HG03108 (cell line): Measurements from ENCODE around the gene ANO2.
"Not testable (repeated sequence)": the region's sequence is repeated elsewhere in the genome, so short reads cannot be mapped to it uniquely, and the experiment has no call there.

ENCODE experiments used
- ATAC-seq: cut with Tn5 transposase; IDR thresholded peaks from one replicate; pipeline ENCODE4 v1.9.1; 2021; ENCODE audit warnings: moderate library complexity; ENCODE audit not compliant: unreplicated experiment

The ANO2 gene

DNA sequence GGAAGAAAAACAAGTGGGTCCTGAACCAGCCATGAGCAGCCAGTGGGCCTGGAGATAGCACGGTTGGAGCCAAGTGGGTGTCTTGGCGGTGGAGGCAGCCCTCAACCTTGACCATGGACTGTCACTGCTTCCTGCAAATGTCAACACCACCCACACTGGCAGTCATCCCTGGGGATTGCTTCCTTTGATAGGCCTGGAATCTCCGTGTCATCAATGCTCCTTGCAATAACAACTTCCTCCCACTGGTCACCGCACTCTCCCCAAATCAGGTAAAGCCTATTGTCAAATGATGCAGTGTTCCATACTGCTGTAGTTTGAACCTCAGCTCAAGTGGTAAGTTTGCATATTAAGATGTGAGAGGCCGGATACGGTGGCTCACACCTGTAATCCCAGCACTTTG lies 384.0 kb downstream of the ANO2 start:
- no peak for ATAC-seq

DNA sequence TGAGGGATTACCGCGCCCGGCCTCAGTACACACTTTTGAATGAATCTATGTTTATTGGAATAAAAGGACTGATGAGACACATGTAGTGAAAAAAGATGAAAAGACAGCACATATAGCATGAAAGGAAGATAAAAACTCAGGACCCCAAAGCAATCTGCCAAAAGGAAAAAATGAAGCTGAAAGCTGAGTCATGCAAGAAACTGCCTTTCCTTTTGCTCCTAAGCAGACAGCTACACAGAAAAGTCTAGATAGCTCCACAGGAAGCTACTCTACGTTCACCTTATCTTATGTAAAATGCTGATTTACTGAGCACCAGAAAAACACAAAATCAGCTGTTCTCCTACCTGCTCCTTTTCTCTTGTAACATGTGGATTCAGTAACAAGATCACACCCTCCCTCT lies 384.8 kb downstream of the ANO2 start:
- no peak for ATAC-seq

DNA sequence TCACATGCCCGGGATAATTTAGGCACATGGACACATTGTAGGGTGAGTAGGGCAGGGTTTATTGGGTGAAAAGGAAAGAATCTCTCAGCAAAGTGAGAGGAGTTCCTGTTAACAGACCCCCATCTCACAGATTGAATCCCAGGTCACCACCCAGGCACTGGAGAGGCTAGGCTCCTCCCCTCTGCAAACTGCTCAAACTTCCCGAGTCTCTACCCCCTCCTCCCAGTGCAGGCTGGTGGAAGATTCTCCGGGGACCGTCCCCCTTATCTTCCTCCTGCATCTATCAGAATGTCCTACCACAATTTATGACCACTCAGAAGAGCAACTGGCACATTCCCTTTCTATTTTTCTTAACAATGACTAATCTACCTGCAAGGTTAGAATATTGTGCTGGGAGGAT lies 387.2 kb downstream of the ANO2 start:
- no peak for ATAC-seq

DNA sequence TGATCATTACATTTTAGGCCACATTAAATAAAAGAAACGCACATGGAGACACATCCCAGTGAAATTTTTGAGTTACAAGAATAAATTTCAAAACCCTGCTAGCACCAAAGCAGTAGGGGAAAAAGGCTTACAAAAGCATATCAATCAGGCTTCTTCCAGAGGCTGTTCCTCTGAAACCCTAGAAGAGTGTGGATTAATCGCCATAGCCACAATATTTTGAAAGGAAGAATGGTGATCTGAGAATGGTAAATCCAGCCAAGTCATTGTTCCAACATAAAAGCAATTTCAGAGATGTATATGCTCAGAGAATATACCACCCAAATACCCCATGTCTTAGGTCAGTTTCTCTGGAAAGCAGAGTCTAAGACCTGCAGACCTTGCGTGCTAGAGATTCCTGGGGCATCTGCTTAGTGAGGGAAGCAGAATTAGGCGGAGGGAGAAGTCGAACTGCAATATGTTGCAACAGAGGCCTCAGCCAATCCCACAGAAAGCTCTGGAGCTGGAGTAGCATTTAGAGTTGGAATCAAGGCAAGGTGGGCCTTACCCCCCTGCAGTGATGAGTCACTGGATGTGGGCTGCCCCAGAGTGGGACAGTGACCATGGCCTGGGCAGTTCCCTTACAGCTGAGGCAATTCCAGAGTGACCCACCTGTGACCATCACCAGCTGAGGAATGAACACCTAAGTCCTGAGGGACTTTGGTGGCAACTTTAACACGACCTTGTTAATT lies 387.9 kb downstream of the ANO2 start:
- no peak for ATAC-seq

DNA sequence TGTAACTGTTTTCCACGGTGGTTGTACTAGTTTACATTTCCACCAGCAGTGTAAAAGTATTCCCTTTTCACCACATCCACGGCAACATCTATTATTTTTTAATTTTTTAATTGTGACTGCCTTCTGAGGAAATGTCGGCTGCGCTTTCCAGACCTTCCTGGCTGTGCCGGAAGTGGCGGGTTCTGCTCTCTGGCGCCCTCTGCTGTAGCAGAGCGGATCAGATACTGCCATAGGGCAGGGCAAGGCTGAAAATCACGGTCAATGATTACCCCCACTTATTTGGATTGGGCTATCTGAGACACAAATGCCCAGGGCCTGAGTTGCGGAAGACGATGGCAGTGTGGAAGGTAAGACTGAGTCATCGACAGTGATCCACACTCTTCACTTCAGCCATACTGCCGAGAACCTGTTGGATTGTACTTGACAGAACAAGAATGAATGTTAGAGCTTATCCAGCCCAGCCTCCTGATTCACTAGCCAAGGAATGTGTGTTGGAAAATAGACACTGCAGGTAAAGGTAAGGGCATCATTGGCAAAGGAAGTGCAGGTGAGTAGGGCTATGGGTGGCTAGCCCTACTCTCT lies 388.9 kb downstream of the ANO2 start:
- ATAC-seq = no peak

DNA sequence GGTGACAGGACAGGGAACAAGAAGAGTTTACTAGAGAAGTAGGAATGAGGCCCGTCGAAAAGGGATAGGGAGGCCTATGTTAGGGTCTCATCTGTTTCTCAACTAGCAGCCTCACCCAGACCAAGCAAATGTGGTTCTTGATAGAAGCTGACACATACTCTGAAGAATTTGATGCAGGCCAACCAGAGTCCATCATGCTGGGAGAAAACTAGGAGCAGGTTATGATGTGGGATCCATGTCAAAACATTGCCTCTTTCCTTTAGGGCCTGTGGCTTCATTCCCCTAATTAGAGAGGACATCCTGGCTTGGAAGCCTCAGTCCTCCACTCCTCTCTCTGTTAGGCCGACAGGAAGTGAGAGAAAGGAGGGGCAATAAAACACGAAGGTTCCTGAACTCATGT lies 390.3 kb downstream of the ANO2 start:
- no peak for ATAC-seq

DNA sequence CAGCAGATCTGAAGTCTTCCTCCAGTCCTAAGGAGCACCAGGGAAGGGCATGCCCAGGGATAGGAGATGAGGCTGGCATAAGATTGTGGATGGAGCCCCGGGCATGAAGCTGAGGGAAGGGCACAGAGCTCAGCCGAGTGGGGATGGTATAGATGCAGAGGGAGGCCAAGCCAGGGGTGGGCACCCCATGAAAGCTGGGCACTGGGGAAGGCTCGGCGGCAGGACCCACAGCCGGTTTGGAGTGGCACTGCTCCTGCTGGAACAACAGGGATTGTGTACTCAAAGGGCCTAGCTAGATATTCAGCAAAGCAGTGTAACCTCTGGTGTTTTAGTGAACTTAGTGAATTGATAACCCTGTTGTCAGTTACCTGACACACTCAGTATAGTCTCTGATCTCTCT lies 396.0 kb downstream of the ANO2 start:
- no peak for ATAC-seq

DNA sequence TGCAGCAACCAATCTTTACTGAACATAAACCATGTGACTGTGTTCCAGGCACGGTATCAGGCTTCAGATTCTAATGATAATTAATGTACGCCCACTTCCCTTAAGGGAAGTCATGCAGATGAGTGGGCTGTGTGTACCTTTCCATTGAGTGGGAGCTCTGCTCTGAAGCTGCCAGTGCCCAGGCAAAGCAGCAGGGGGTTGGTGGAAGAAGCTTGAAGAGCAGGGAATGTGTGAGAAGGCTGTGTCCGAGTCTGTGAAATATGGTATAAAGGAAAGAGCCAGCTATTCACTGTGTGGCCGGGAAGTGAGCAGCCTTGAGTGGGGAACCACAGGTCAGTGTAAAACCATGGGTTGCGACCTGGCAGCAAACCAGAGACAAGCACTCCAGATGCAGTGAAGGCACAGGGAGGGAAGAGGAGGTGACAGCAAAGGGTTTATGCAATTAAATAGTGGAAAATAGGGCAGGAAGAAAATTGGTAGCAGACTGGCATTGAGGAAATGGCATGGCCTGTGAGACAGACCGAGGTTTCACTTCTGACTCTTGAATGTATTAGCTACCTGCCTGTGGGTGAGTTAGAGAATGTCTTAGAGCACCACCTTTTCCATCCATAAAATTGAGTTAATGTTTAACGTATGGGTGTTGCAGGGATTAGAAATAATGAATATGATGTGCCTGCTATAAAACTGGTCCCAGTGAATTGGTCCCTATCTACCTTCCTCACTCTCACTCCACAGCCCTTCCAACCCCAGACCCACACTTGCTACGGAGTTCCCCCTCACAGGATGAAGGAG lies 396.7 kb downstream of the ANO2 start:
- ATAC-seq = no peak

DNA sequence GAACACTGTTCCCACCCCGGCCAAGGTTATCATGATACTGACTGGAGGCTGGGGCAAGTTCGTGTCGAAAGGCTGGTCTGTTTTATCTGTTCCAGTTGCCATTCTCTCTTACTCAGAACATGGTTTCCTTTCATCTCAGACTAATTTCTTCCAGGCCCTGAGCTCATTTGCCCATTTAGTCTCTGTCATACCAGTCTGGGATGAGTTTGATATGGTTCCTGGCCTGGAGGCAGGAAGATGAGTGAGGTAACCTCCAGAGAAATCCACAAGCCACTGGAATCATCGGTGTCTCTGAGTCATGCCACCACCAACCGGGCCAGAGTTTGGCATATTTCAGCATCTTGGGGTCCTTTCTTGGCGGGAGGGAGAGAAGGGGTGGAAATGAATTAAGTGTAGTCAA lies 398.4 kb downstream of the ANO2 start:
- no peak for ATAC-seq

DNA sequence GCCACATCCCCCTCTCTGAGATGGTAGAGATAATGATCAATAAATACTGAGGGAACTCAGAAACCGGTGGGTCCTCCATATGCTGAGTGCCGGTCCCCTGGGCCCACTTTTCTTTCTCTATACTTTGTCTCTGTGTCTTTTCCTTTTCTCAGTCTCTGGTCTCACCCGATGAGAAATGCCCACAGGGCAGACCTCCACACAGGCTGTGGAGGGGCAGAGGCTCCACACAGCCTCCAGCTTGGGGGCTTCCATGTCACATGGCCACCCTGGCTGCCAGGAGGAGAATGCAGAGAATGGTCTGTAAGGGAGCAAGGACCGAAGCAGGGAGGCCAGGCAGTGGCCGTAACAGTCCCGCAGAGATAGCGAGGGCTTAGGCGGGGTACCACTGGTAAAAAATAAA lies 407.3 kb downstream of the ANO2 start:
- no peak for ATAC-seq

DNA sequence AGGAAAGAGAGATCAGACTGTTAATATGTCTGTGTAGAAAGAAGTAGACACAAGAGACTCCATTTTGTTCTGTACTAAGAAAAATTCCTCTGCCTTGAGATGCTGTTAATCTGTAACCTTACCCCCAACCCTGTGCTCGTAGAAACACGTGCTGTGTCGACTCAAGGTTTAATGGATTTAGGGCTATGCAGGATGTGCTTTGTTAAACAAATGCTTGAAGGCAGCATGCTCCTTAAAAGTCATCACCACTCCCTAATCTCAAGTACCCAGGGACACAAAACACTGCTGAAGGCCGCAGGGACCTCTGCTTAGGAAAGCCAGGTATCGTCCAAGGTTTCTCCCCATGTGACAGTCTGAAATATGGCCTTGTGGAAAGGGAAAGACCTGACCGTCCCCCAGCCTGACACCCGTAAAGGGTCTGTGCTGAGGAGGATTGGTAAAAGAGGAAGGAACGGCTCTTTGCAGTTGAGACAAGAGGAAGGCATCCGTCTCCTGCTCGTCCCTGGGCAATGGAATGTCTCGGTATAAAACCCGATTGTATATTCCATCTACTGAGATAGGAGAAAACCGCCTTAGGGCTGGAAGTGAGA lies 407.9 kb downstream of the ANO2 start:
- ATAC-seq = not testable (repeated sequence)

DNA sequence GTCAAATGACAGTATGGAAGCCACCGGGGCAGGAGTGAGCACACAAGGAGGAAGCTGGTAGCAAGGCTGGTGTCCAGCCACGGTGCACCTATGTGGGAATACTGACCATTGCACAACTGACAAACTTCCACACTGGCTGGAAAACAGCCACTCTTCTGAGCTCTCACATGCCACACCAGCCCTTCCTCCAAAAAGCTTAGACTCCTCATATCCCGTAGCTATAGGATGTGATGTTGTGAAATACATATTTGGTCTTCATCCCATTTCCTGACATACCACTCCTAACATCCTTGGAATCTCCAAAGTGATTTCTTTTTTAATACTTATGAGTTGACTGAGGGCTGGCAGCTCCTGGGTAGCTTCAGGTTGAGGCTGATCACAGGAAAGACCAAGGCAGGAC lies 409.5 kb downstream of the ANO2 start:
- ATAC-seq = no peak

DNA sequence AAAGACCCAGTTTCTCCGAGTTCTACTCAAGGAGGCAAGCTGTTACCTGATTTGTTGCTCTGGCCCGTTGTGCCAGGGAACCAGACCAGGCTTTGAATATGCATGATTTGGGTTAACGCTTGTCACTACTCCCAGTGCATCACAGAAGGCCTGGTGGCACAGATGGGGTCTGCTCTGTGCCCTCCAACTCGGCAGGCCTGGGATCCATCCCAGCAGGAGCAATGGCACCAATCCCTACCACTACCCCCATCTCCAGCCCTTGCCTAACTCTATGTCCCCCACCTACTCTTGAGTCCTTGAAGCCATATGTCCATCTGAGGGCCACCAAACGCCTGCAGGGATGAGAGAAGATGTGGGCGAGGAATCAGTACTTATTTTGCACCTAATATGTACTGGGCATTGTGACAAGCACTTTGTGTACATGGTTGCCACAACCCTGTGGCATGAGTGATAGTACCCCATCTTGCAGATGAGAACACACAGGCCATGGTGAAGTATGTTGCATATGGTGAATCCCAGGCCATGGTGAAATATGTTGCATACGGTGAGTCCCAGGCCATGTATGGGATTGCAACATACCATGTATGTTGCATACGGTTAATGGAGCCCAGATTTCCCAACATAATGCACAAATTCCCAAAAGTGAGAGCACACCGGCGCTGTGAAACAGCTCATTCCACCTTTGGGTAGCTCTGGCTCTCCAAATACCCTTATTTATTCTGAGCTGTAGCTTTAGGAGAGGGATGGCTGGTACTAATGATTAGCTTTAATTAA lies 410.4 kb downstream of the ANO2 start:
- ATAC-seq = no peak

DNA sequence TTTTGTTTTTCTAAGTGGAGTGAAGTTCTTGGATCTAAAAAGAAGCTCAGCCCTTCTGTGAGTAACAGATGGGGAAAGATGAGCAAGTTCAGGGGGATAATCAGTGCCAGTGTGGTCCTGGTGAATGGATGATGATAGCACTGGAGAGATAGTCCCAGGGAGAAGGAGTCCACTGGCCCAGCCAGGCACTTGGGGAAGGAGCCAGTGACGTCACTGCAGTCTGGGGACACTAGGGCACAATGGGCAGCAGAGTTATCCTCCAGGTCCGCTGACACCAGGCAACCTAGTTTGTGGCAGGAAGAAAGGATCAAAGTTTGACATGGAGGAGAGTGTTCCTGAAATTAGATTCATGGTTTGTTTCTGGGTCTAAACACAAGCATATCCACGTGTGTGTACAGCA lies 411.7 kb downstream of the ANO2 start:
- no peak for ATAC-seq

DNA sequence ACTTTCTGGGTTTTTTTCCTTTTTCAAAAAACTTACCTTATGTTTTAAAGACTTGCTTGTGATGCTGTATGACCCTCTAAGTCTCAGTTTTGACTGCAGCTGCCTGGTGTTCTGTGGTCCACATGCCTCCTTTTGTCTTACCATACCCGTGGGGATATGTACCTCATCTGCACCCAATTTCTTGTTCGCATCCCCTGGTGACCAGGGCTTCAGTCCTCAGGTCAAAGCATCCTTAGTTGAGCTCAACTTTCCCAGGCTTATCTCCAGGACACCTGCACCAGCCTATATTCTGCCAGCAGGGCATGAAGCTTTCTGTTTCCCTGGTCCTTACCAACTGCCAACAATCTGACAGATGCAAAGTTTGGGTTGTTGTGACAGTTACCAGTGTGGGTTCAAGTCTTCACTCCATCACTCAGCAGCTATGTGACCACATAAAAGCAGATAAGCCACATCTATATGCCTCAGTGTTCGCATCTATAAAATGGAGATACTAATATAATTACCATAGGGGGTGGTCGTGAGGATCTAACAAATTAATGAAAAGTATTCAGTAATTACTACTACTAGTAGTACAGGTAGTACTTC lies 419.2 kb downstream of the ANO2 start:
- ATAC-seq = no peak

DNA sequence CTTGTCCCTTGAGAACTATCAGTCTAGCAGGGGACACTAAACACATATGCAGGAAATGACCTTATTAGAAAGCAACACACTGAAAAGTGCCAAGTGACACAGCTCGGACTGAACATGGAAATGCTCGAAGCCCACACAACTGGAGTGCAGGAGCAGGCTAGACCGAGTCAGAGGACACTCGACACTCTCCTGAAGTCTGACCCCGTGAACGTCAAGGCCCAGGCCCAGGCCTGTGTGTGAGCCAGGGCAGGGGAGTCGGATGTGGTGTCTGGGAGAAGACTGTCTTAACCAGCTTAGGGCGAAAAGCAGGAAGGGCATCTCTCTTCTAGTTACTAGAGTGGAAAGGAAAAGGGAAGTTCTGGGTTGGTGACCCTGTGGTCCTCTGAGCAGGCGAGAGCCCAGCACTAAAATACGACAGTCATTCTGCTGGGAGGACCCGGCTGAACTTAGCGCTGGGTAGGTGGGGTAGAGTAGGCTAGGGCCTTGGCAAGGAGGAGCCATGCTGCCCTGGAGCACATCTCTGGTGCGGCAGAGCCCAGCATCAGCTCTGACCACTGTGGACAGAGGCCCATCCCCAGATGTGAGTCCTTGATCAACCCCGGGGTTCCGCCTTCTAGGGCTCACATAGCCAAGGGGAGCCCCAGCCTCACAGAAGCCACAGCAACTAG lies 420.2 kb downstream of the ANO2 start:
- no peak for ATAC-seq

DNA sequence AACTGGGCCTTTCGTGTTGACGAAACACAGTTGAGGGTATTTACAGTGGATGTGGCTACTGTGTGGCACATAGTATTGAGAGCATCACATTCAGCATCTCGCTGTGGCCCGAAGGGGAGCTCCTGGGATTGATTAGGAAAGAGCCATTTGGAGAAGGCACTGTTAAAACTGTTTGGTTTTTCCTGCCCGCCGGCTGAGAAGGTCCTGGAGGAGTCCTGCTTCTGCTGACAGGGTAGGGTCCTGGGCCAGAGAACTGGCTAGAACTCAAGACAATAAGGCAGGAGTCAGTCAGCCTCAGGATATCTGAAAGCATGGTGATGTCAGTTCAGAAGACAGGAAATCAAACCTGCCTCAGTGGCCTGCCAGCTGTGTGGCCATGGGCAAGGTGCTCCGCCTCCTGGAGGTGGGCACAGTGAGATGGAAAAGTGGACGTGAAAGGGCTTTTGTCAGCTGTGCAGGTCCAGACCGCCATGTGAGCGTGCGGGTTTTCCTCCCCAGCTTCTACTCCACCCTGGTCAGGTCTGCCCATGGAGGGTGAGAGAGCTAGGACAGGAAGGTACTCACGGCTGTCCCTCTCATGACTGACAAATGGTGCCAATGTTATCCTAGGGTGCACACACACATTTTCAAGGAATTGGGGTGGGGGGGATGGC lies 420.8 kb downstream of the ANO2 start:
- ATAC-seq = no peak

DNA sequence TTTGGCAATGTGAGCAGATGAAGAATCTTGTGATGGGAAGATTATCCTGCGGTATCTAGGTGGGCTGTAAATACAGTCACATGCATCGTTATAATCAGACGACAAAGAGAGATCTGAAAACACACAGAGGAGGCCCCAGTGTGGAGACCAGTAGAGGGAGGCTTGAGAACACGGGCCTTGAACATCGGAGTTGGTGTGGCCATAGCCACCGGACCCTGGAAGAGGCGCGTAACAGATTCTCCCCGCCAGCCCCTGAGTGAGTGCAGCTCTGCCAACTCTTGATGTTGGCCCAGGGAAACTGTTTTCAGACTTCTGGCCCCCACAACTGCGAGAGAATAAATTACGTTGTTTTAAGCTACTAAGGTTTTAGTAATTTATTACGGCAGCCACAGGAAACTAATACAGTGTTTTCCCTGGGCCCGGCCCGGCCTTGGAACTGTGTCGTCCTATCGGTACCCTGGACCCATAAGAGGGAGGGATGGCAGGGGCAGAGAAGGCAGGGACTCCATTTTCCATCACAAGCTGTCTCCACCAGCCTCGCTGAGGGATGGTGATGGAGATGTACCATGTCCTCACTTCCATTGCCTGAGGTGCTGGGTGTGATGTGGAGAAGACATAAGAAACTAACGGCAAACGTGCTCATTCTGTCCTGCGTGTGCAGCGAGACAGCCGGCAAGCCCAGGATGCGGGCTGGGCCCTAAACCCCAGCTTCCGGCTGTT lies 421.5 kb downstream of the ANO2 start:
- no peak for ATAC-seq
